Measurements from ENCODE around the gene TUBB3. TPM values are rescaled to one million over a fixed set of nuclear protein-coding genes. Genes with fewer than 3 reads are reported as not detected.

Gene TUBB3
- total RNA-seq, 6 experiments from 2014 or later: 0.13 to 0.86 (median 0.36) TPM; not detected in 2

DNA sequence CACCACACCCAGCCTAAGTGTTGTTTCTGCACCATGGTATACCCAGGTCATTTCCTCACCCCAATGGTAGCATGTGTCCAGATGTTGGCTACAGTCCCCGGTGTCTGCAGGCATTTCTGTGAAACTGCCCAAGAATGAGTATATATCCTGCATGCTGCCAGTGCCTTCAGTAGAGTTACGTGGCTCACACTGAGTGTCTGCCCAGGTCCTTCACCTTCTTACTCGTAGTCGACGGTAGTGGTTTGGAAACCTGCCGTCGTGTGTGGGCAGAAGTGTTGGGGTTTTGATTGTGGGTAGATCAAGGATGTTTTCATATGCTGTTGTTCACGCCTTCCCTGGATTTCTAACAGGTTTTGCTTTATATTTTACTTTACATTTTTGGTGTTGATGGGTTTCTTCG lies 32.9 kb upstream of the TUBB3 start:
- intact Hi-C loops (cut with DNase I): no loop called here
- no peak for ATAC-seq
- peaks cover 0 to 92% (median 42%) of the 10 kb centered on the region in 4 donors for H3K36me3 ChIP-seq
- no peak for DNase-seq
- H3K4me3 ChIP-seq: no peak overlapping the region
- H3K27me3 ChIP-seq: no peaks in the 10 kb centered on the region
- H3K4me1 ChIP-seq: no peaks in the 10 kb centered on the region
- TF ChIP-seq POLR2A (IDR thresholded peaks at IDR 0.05): no peak
- TF ChIP-seq, protein P1, sequence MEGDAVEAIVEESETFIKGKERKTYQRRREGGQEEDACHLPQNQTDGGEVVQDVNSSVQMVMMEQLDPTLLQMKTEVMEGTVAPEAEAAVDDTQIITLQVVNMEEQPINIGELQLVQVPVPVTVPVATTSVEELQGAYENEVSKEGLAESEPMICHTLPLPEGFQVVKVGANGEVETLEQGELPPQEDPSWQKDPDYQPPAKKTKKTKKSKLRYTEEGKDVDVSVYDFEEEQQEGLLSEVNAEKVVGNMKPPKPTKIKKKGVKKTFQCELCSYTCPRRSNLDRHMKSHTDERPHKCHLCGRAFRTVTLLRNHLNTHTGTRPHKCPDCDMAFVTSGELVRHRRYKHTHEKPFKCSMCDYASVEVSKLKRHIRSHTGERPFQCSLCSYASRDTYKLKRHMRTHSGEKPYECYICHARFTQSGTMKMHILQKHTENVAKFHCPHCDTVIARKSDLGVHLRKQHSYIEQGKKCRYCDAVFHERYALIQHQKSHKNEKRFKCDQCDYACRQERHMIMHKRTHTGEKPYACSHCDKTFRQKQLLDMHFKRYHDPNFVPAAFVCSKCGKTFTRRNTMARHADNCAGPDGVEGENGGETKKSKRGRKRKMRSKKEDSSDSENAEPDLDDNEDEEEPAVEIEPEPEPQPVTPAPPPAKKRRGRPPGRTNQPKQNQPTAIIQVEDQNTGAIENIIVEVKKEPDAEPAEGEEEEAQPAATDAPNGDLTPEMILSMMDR (IDR thresholded peaks at IDR 0.05): no peak
- WGBS (ENCODE audit: insufficient coverage, low coverage, low lambda C conversion rate, missing lambda C conversion rate): 81% methylated on average over 4 of the region's 9 CpGs
- no peaks in the 10 kb centered on the region for H3K9me3 ChIP-seq
- H3K27ac ChIP-seq: no peak overlapping the region

DNA sequence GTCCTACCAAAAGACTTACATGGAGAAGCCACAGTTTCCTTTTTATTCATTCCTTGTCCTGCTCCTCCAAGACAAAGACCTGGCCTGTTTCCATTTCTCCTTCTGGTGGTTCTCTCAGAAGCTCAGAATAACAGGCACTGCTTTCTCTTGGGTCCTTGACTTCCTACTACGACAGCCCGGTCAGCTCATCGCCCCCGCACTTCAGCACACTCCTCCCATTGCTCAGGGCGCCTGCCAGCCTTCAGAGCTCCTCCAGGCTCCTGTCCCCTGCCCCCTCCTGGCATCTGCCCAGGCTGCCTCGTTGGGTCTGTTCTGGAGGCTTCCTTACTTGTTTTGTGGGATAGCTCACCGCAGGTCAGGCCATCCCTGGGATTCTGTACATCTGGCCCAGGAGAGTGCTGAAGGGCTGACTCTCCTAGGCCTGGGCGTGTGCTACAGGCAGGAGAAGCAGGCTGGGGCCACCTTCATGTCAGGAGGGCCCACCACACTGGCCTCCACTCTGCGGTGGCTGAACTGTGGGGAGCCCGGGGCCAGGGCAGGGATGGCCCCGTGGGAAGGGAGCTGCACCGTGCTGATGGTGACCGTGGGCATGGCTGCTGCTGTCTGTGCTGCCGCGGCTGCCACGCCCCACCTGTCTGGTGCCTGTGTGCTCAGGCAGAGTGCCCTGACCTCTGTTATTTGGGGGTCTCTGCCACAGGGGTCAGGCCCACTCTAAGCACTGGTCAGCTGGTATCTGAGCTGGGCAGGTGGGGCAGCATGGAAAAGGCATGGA lies 32.1 kb upstream of the TUBB3 start:
- intact Hi-C loops (cut with DNase I): no loop called here
- no peak overlapping the region for H3K4me3 ChIP-seq

DNA sequence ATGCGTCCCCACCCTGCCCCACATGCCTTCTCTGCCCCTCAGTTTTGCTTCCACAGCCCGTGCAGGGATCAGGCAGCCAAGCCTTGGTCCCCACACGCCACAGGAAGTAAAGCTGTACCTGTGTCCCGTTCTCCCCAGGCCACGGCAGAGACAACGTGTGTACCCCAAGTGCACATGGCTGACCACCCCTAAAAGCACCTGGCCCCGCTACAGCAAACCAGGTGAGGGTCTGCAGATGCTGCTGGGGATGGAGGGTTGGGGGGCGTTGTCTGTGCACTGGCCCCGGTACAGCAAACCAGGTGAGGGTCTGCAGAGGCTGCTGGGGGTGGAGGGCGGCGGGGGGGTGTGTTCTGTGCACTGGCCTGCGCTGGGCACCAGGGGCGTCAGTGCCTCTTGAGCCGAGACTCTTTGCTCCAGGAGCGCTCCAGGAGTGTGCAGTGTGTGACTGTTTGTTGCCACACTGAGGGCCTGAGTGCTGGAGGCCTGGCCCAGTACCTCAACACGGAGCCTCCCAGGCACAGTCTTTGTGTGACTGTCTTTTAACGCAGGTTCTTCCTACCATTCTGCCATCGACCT lies 31.0 kb upstream of the TUBB3 start:
- DNase-seq: no peak
- 90% methylated on average over 10 of the region's 18 CpGs for WGBS (ENCODE audit: insufficient coverage, low coverage, low lambda C conversion rate, missing lambda C conversion rate)

More for the DNA sequence above, 32.1 kb upstream of the TUBB3 start:
- ATAC-seq (peak in 1 of 4 donors; percentile 15), DNase-seq (no peak)
- no peak for TF ChIP-seq POLR2A (IDR thresholded peaks at IDR 0.05)
- TF ChIP-seq, protein P1 (IDR thresholded peaks at IDR 0.05): no peak
- Histone ChIP-seq H3K4me1 (no peaks in the 10 kb centered on the region), H3K36me3 (peaks cover 0 to 92% (median 40%) of the 10 kb centered on the region in 4 donors), H3K9me3 (no peaks in the 10 kb centered on the region), H3K27me3 (no peaks in the 10 kb centered on the region), H3K27ac (no peak overlapping the region)
- 71% methylated on average over 6 of the region's 16 CpGs for WGBS (ENCODE audit: insufficient coverage, low coverage, low lambda C conversion rate, missing lambda C conversion rate)

DNA sequence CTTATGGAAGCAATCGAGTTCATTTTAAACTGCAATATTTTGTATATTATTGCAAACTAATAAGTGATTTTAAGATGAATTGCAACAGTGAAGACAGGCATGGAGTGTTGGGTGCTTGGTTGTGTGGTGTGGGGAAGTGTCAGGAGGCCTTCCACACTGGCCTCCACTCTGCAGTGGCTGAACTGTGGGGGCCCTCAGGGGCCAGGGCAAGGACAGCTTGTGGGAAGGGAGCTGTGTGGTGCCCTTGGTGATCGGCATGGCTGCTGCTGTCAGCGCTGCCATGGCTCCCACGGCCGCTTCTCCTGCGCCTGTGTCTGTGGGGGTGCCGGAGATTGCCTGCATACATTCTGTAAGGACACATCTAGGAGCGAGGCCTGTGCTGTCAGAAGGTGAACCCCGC lies 30.5 kb upstream of the TUBB3 start:
- H3K4me3 ChIP-seq: no peak overlapping the region
- H3K9me3 ChIP-seq: no peaks in the 10 kb centered on the region
- H3K36me3 ChIP-seq: peaks cover 0 to 92% (median 32%) of the 10 kb centered on the region in 4 donors
- intact Hi-C loops (cut with DNase I): no loop called here
- no peaks in the 10 kb centered on the region for H3K27me3 ChIP-seq
- no peaks in the 10 kb centered on the region for H3K4me1 ChIP-seq
- ATAC-seq: no peak
- DNase-seq: no peak
- no peak overlapping the region for H3K27ac ChIP-seq
- TF ChIP-seq POLR2A (IDR thresholded peaks at IDR 0.05): no peak
- TF ChIP-seq, protein P1 (IDR thresholded peaks at IDR 0.05): no peak
- 89% methylated on average over 1 of the region's 9 CpGs for WGBS (ENCODE audit: insufficient coverage, low coverage, low lambda C conversion rate, missing lambda C conversion rate)

More for the DNA sequence above, 31.0 kb upstream of the TUBB3 start:
- intact Hi-C loops (cut with DNase I): no loop called here
- Histone ChIP-seq H3K4me1 (no peaks in the 10 kb centered on the region), H3K4me3 (no peak overlapping the region), H3K27me3 (no peaks in the 10 kb centered on the region), H3K27ac (no peak overlapping the region), H3K9me3 (no peaks in the 10 kb centered on the region), H3K36me3 (peaks cover 0 to 92% (median 36%) of the 10 kb centered on the region in 4 donors)
- ATAC-seq: no peak
- TF ChIP-seq, protein P1 (IDR thresholded peaks at IDR 0.05): no peak
- TF ChIP-seq POLR2A (IDR thresholded peaks at IDR 0.05): no peak

Data from right lobe of liver (tissue), 6 donors.